HepG2 (cell line): Measurements from ENCODE around the gene NEURL1. TPM values are rescaled to one million over a fixed set of nuclear protein-coding genes. Genes with fewer than 3 reads are reported as not detected.

Experiments used
- ATAC-seq: fragments of 200-7000 bp; cut with Tn5 transposase; 3 replicates; pipeline ENCODE4 v1.9.1; 2020; ENCODE audit warnings: mild to moderate bottlenecking, moderate library complexity
- BruUV-seq: library from RNA; stranded (reverse); fragments of 400-500 nt; replicated peaks from 2 replicates; lab custom pipeline; 2021; lab: Mats Ljungman, UMichigan
- CTCF ChIA-PET: fragments of 300-600 bp; formaldehyde crosslinking; extraction: SDS; loops from one replicate; lab custom pipeline; 2021; ENCODE audit warnings: low total read pairs, inconsistent platforms, low intra/inter-chr PET ratio; lab: Yijun Ruan, JAX
- POLR2A ChIA-PET: fragments of 350-600 bp; sonication (Branson Sonifier 250); formaldehyde crosslinking; loops from one replicate; lab custom pipeline; 2020; ENCODE audit warnings: antibody characterized with exemption, inconsistent platforms; lab: Yijun Ruan, JAX
- DNase-seq: peaks from one replicate; pipeline ENCODE4 v3.0.0-alpha.2; 2015; ENCODE audit warnings: low spot score
- FAIRE-seq: peaks from 3 replicates; lab custom pipeline; 2011; peaks lifted over from hg19 to GRCh38; lab: Jason Lieb, UNC
- H2AFZ ChIP-seq: one replicate; pipeline ENCODE4 v1.6.1; 2011; ENCODE audit warnings: low read length, inconsistent platforms
- H3K27ac ChIP-seq: fragments of 300-600 bp; 3 replicates; pipeline ENCODE4 v1.8.0; 2011; ENCODE audit warnings: mixed run types, mild to moderate bottlenecking, mixed read lengths, low read length, inconsistent platforms; ENCODE audit not compliant: insufficient read depth; ENCODE audit errors: extremely low read length
- H3K27me3 ChIP-seq, 2 experiments: fragments of 200-600 bp in 1 of 2; 2 replicates in 1 of 2; 3 replicates in 1 of 2; pipeline versions ENCODE4 v1.6.0 to v1.8.0; 2011; ENCODE audit warnings: low read length in 2 of 2, mild to moderate bottlenecking in 2 of 2, moderate library complexity in 2 of 2, inconsistent platforms in 1 of 2; ENCODE audit not compliant: insufficient read depth in 2 of 2, control insufficient read depth in 1 of 2
- H3K36me3 ChIP-seq, 2 experiments: fragments of 200-600 bp in 1 of 2; replicated peaks in 1 of 2; 2 replicates in 1 of 2; 3 replicates in 1 of 2; pipeline versions ENCODE4 v1.5.1 to v1.8.0; 2011; ENCODE audit warnings: low read length in 2 of 2, inconsistent platforms in 1 of 2; ENCODE audit not compliant: insufficient read depth in 2 of 2, control insufficient read depth in 1 of 2
- H3K4me1 ChIP-seq: 2 replicates; pipeline ENCODE4 v1.5.1; 2012; ENCODE audit warnings: low read length, inconsistent platforms; ENCODE audit not compliant: insufficient read depth
- H3K4me2 ChIP-seq: 2 replicates; pipeline ENCODE4 v1.6.0; 2011; ENCODE audit warnings: low read depth, low read length, inconsistent platforms
- H3K4me3 ChIP-seq, 3 experiments: fragments of 200-600 bp in 1 of 3; sonication (generic), shearing (Covaris generic) in 1 of 3; replicated peaks in 1 of 3; 2 replicates each; pipeline ENCODE4 v1.5.1; 2011 to 2016; ENCODE audit warnings: low read length in 3 of 3, inconsistent platforms in 2 of 3, low read depth in 2 of 3, mild to moderate bottlenecking in 2 of 3, control low read depth in 1 of 3, mixed read lengths in 1 of 3; ENCODE audit not compliant: insufficient read depth in 1 of 3
- H3K79me2 ChIP-seq: one replicate; pipeline ENCODE4 v1.6.1; 2011; ENCODE audit warnings: low read length, inconsistent platforms; ENCODE audit not compliant: insufficient read depth
- H3K9ac ChIP-seq: 2 replicates; pipeline ENCODE4 v1.6.0; 2011; ENCODE audit warnings: mild to moderate bottlenecking, low read depth, low read length, inconsistent platforms; ENCODE audit not compliant: insufficient read depth
- H3K9me3 ChIP-seq: 2 replicates; pipeline ENCODE4 v1.5.1; 2012; ENCODE audit warnings: mild to moderate bottlenecking, low read length
- H4K20me1 ChIP-seq: 2 replicates; pipeline ENCODE4 v1.6.0; 2011; ENCODE audit warnings: inconsistent platforms, mild to moderate bottlenecking, low read length, moderate library complexity; ENCODE audit not compliant: insufficient read depth
- AKAP8 ChIP-seq: sonication (generic); formaldehyde crosslinking; IDR thresholded peaks from 2 replicates; pipeline ENCODE4 v1.5.1; 2020; ENCODE audit warnings: mild to moderate bottlenecking, missing genetic modification reagents
- FOXA1 ChIP-seq, 2 experiments: fragments of 450-650 bp in 1 of 2; sonication (generic) in 1 of 2; formaldehyde crosslinking in 1 of 2; IDR thresholded peaks; 2 replicates each; pipeline versions ENCODE4 v1.4.0 to v1.6.1; 2016 to 2020; ENCODE audit warnings: missing genetic modification reagents in 1 of 2
- GMEB1 ChIP-seq: sonication (generic); formaldehyde crosslinking; IDR thresholded peaks from 2 replicates; pipeline ENCODE4 v1.5.1; 2020; ENCODE audit warnings: missing genetic modification reagents, mild to moderate bottlenecking, borderline replicate concordance
- HNRNPL ChIP-seq: fragments of 200-400 bp; formaldehyde crosslinking; IDR thresholded peaks from 2 replicates; pipeline ENCODE4 v1.6.1; 2017; ENCODE audit warnings: mild to moderate bottlenecking, low read depth, low read length
- KAT8 ChIP-seq: IDR thresholded peaks from 2 replicates; pipeline ENCODE4 v1.6.1; 2016; ENCODE audit warnings: missing genetic modification reagents, missing compliant biosample characterization
- KLF13 ChIP-seq: sonication (generic); formaldehyde crosslinking; IDR thresholded peaks from 2 replicates; pipeline ENCODE4 v1.4.0; 2020; ENCODE audit warnings: mild to moderate bottlenecking, missing genetic modification reagents
- PTBP1 ChIP-seq: fragments of 200-400 bp; formaldehyde crosslinking; IDR thresholded peaks from 2 replicates; pipeline ENCODE4 v1.6.1; 2018; ENCODE audit warnings: low read length, low read depth; ENCODE audit not compliant: poor library complexity, severe bottlenecking
- SAFB2 ChIP-seq: sonication (generic); formaldehyde crosslinking; IDR thresholded peaks from 2 replicates; pipeline ENCODE4 v1.5.1; 2020; ENCODE audit warnings: missing genetic modification reagents, low read depth, mild to moderate bottlenecking, borderline replicate concordance
- SRSF4 ChIP-seq: fragments of 200-400 bp; formaldehyde crosslinking; IDR thresholded peaks from one replicate; pipeline ENCODE4 v1.6.1; 2018; ENCODE audit warnings: mild to moderate bottlenecking, low read depth, low read length, moderate library complexity; ENCODE audit not compliant: poor library complexity, severe bottlenecking
- ZNF264 ChIP-seq: sonication (generic); formaldehyde crosslinking; IDR thresholded peaks from 2 replicates; pipeline ENCODE4 v1.4.0; 2020; ENCODE audit warnings: missing genetic modification reagents
- ZNF639 ChIP-seq: conservative IDR thresholded peaks from 2 replicates; pipeline ENCODE4 v1.6.1; 2018; ENCODE audit warnings: missing genetic modification reagents
- ZNF678 ChIP-seq: sonication (generic); formaldehyde crosslinking; IDR thresholded peaks from 2 replicates; pipeline ENCODE4 v1.4.0; 2020; ENCODE audit warnings: mild to moderate bottlenecking, missing genetic modification reagents
- ZNF703 ChIP-seq: sonication (generic); formaldehyde crosslinking; IDR thresholded peaks from 2 replicates; pipeline ENCODE4 v1.5.1; 2020; ENCODE audit warnings: missing genetic modification reagents, mild to moderate bottlenecking, moderate library complexity, borderline replicate concordance
- ZSCAN30 ChIP-seq: sonication (generic); formaldehyde crosslinking; IDR thresholded peaks from 2 replicates; pipeline ENCODE4 v1.5.0; 2020; ENCODE audit warnings: mild to moderate bottlenecking, missing genetic modification reagents
- WGBS: methylation state at CpG from one replicate; pipeline ENCODE4 v1.1.6; 2017; ENCODE audit warnings: low lambda C conversion rate; 5-methylcytosine and 5-hydroxymethylcytosine counted together
- in situ Hi-C: cut with HindIII; loops from 2 replicates; pipeline ENCODE4 v1.10.0; 2017; ENCODE audit warnings: low pct_unique_long_range_greater_than_20kb; ENCODE audit not compliant: extremely low pct_ligation_motif_present
- intact Hi-C: fragments of 100-400 bp; cut with micrococcal nuclease; formaldehyde crosslinking; loops from one replicate; pipeline ENCODE4 v1.10.0; 2022; ENCODE audit not compliant: unreplicated experiment
- polyA plus RNA-seq, 8 experiments: library from polyadenylated mRNA; depleted of rRNA in 3 of 8; stranded (reverse) in 7 of 8; unstranded in 1 of 8; fragments of >200 nt; fragmentation: Illumina TruSeq in 4 of 8; extraction: Trizol in 4 of 8; gene quantifications; 2 replicates each; pipeline versions ENCODE4 v1.2.1 to v1.2.3, GENCODE V29; 2011 to 2016; ENCODE audit warnings: low read depth in 4 of 8, missing spikeins in 1 of 8, mixed read lengths in 1 of 8; ENCODE audit not compliant: insufficient read depth in 1 of 8
- total RNA-seq, 5 experiments: library from RNA; depleted of rRNA; stranded (reverse); fragments of >200 nt; fragmentation: Illumina TruSeq; extraction: Trizol; gene quantifications; 2 replicates each; pipeline ENCODE4 v1.2.3, GENCODE V29; 2016; ENCODE audit warnings: low read depth in 1 of 5

Gene NEURL1
- total and polyA plus RNA-seq, 2 of the 13 experiments (the other 11 are each of a cell fraction or from before 2014, with no cell fraction given): not detected

GRCh38 chr10:103568505-103568904, 75.0 kb downstream of the NEURL1 start (continued):
- TF ChIP-seq KAT8 (CRISPR knock-in tag): no peak
- no peak for TF ChIP-seq GMEB1 (CRISPR knock-in tag)
- TF ChIP-seq SRSF4: no peak

- no peak overlapping the region for H3K4me3 ChIP-seq
- no peaks in the 10 kb centered on the region for H4K20me1 ChIP-seq
- no peaks in the 10 kb centered on the region for H3K36me3 ChIP-seq
- no peaks in the 10 kb centered on the region for H3K79me2 ChIP-seq
- CTCF ChIA-PET: no interaction called here
- H2AFZ ChIP-seq: no peak overlapping the region
- H3K9me3 ChIP-seq: no peaks in the 10 kb centered on the region
- 24% methylated on average over 5 of the region's 5 CpGs for WGBS
- no peak for TF ChIP-seq ZNF639 (CRISPR knock-in tag)
- TF ChIP-seq FOXA1 (IDR thresholded peaks at IDR 0.05): no peak
- TF ChIP-seq FOXA1 (CRISPR knock-in tag; IDR thresholded peaks at IDR 0.05): no peak
- TF ChIP-seq ZNF678 (CRISPR knock-in tag): no peak
- no peak for TF ChIP-seq HNRNPL
- TF ChIP-seq SAFB2 (CRISPR knock-in tag): no peak
- no peak for TF ChIP-seq ZNF264
- TF ChIP-seq ZNF703 (CRISPR knock-in tag): no peak
- no peak for TF ChIP-seq PTBP1
- no peak for TF ChIP-seq SRSF4
- TF ChIP-seq AKAP8 (CRISPR knock-in tag): no peak
- TF ChIP-seq KLF13 (CRISPR knock-in tag): no peak
- TF ChIP-seq ZSCAN30 (CRISPR knock-in tag): no peak
- peaks cover 12 to 71% of the 10 kb centered on the region in 2 experiments; a peak in 4 of 5 replicates for H3K27me3 ChIP-seq
- intact Hi-C loops: no loop called here
- H3K27ac ChIP-seq: no peak overlapping the region
- BruUV-seq: no TSS peak
- no peak for FAIRE-seq
- in situ Hi-C loops: no loop called here
- ATAC-seq: no peak
- POLR2A ChIA-PET: no interaction called here
- H3K4me2 ChIP-seq: no peak overlapping the region
- H3K9ac ChIP-seq: no peak overlapping the region
- DNase-seq: no peak
- peaks cover 48% of the 10 kb centered on the region for H3K4me1 ChIP-seq
Observed at GRCh38 chr10:103569896-103570295, 76.4 kb downstream of the NEURL1 start.
